Measurements from ENCODE around the gene AK3. TPM values are rescaled to one million over a fixed set of nuclear protein-coding genes. Genes with fewer than 3 reads are reported as not detected.

AK3 gene
- total RNA-seq, 1 donor from 2014 or later, result 197 TPM

DNA sequence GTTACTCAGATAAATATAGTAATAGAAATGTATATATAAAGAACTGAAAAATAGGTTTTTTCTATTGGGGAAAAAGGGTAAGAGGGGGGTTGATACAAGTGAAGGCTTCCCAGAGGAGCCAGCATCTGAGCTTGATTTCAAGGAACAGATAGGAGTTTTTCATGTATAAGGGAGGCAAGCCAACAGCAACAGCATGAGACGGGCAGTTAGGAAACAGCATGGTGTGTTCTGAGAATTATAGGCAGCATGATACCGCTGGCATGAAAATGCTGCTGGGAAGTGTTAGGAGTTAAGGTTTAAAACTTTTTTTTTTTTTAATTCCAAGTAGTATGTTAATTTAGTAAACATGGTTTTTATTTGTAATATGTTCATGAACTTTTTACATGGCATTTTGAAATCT is 52.0 kb downstream of the AK3 start:
- Histone ChIP-seq H3K27me3 (ENCODE audit: low read depth) (no peaks in the 10 kb centered on the region), H3K4me1 (peaks cover 83% of the 10 kb centered on the region), H3K9me3 (replicated peaks) (no peaks in the 10 kb centered on the region), H3K4me3 (no peak overlapping the region), H3K36me3 (peaks cover 37% of the 10 kb centered on the region), H3K27ac (replicated peaks) (peak overlapping the region; percentile 12)
- TF ChIP-seq, protein P1, sequence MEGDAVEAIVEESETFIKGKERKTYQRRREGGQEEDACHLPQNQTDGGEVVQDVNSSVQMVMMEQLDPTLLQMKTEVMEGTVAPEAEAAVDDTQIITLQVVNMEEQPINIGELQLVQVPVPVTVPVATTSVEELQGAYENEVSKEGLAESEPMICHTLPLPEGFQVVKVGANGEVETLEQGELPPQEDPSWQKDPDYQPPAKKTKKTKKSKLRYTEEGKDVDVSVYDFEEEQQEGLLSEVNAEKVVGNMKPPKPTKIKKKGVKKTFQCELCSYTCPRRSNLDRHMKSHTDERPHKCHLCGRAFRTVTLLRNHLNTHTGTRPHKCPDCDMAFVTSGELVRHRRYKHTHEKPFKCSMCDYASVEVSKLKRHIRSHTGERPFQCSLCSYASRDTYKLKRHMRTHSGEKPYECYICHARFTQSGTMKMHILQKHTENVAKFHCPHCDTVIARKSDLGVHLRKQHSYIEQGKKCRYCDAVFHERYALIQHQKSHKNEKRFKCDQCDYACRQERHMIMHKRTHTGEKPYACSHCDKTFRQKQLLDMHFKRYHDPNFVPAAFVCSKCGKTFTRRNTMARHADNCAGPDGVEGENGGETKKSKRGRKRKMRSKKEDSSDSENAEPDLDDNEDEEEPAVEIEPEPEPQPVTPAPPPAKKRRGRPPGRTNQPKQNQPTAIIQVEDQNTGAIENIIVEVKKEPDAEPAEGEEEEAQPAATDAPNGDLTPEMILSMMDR (IDR thresholded peaks at IDR 0.05; ENCODE audit: borderline replicate concordance), result no peak
- intact Hi-C loops (cut with micrococcal nuclease), result no loop called here
- DNase-seq, result no peak

DNA sequence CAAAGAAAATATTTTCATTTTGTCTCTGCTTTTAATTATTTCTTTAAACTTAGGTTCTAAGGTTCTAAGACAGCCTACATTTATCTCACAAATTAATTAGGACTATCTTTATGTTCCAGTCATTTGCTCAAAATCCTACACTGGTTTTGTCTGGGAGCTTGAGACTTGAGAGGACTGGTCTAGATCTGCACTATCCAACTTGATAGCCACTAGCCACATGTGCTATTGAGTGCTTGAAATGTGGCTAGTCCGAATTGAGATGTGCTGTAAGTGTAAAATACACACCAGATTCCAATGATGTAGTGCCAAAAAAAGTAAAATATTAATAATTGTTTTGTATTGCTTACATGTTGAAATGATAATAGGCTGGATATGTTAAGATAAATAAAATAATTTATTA is 54.4 kb downstream of the AK3 start:
- Histone ChIP-seq H3K36me3 (peaks cover 36% of the 10 kb centered on the region), H3K4me3 (peak overlapping the region; percentile 14), H3K4me1 (peaks cover 91% of the 10 kb centered on the region), H3K9me3 (replicated peaks) (no peaks in the 10 kb centered on the region), H3K27ac (replicated peaks) (peak overlapping the region; percentile 71), H3K27me3 (ENCODE audit: low read depth) (no peaks in the 10 kb centered on the region)
- no peak for DNase-seq
- intact Hi-C loops (cut with micrococcal nuclease), result no loop called here
- TF ChIP-seq, protein P1 (IDR thresholded peaks at IDR 0.05; ENCODE audit: borderline replicate concordance), result no peak

DNA sequence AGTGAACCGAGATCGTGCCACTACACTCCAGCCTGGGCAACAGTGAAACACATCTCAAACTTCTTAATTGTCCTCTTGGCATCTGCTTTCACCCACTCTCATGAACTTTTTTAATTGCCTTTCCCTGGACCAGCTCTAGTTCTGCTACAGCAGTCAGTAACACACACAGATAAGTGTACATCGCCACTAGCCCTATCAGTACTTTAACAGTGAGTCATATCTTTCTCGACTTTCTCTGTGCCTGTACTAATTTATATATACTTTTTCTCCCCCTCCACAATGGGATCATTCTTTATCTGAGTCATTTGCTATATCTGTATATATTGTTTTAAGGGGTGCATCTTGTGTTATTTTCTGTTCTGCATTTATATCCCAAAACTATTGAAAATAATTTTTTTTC is 54.9 kb downstream of the AK3 start:
- intact Hi-C loops (cut with micrococcal nuclease), result no loop called here
- peaks cover 32% of the 10 kb centered on the region for H3K36me3 ChIP-seq
- peaks cover 91% of the 10 kb centered on the region for H3K4me1 ChIP-seq

DNA sequence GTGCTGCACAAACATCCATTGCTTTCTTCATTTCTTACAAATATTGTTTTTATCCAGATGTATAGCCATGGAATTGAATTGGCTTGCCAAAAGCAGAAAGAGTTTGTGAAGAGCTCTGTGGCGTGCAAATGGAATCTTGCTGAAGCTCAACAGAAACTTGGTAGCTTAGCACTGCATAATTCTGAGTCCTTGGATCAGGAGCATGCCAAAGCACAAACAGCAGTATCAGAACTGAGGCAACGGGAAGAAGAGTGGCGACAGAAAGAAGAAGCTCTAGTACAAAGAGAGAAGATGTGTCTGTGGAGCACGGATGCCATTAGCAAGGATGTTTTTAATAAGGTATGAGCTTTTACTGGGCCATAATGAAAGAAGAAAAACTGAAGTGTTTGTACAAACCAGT is 56.2 kb downstream of the AK3 start:
- H3K36me3 ChIP-seq, result peaks cover 19% of the 10 kb centered on the region
- H3K27ac ChIP-seq (replicated peaks), result peak overlapping the region; percentile 71
- no peaks in the 10 kb centered on the region for H3K9me3 ChIP-seq (replicated peaks)
- H3K4me1 ChIP-seq, result peaks cover 92% of the 10 kb centered on the region
- intact Hi-C loops (cut with micrococcal nuclease), result no loop called here
- no peak overlapping the region for H3K4me3 ChIP-seq
- TF ChIP-seq, protein P1 (IDR thresholded peaks at IDR 0.05; ENCODE audit: borderline replicate concordance), result no peak
- H3K27me3 ChIP-seq (ENCODE audit: low read depth), result no peaks in the 10 kb centered on the region
- no peak for DNase-seq

More for the DNA sequence above, 54.9 kb downstream of the AK3 start:
- Histone ChIP-seq H3K27ac (replicated peaks) (peak overlapping the region; percentile 71), H3K4me3 (peak overlapping the region; percentile 14), H3K9me3 (replicated peaks) (no peaks in the 10 kb centered on the region), H3K27me3 (ENCODE audit: low read depth) (no peaks in the 10 kb centered on the region)
- no peak for DNase-seq
- TF ChIP-seq, protein P1 (IDR thresholded peaks at IDR 0.05; ENCODE audit: borderline replicate concordance), result no peak

DNA sequence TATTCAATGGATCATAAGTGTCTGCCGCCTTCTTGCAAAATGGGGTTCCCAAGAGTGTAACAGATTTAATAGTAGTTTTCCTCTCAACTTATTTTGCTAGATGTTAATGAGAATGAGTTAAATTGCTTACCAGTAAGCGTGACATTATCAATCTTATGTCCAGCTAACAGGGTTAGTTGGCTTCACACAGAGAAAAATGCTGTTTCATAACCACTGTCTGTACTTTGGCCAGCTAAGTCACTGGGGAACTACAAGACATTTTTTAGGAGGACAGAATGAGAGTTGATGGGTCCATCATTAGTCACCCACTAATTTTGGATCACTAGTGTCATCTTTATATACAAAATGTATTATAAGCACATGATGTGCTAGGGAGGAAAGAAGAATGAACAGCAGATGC is 60.3 kb downstream of the AK3 start:
- intact Hi-C loops (cut with micrococcal nuclease), result no loop called here
- H3K27me3 ChIP-seq (ENCODE audit: low read depth), result no peaks in the 10 kb centered on the region
- DNase-seq, result no peak
- H3K27ac ChIP-seq (replicated peaks), result peak overlapping the region; percentile 95
- H3K4me1 ChIP-seq, result peaks cover 65% of the 10 kb centered on the region
- peaks cover 9% of the 10 kb centered on the region for H3K36me3 ChIP-seq
- H3K9me3 ChIP-seq (replicated peaks), result no peaks in the 10 kb centered on the region
- peak overlapping the region; percentile 88 for H3K4me3 ChIP-seq
- TF ChIP-seq, protein P1 (IDR thresholded peaks at IDR 0.05; ENCODE audit: borderline replicate concordance), result no peak

DNA sequence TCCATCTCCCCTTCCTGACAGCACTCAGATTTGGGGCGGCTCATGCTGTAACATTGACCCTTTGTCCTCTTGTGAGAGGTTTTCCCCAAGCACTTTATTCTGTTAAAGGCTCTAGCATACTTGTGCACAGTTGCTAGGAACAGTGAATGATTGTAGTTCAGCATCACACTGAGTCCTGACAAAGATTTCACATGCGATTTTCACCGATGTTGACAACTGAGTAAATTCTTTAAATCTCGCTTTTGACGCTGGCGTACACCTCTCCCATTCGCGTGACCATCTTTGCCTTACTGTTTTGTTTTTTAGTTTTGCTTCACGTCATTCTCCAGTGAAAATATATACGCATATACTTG is 60.9 kb downstream of the AK3 start:
- H3K9me3 ChIP-seq (replicated peaks), result no peaks in the 10 kb centered on the region
- TF ChIP-seq, protein P1 (IDR thresholded peaks at IDR 0.05; ENCODE audit: borderline replicate concordance), result no peak
- intact Hi-C loops (cut with micrococcal nuclease), result no loop called here
- peak overlapping the region; percentile 88 for H3K4me3 ChIP-seq
- H3K27ac ChIP-seq (replicated peaks), result peak overlapping the region; percentile 95
- no peaks in the 10 kb centered on the region for H3K27me3 ChIP-seq (ENCODE audit: low read depth)
- peaks cover 3% of the 10 kb centered on the region for H3K36me3 ChIP-seq
- peaks cover 59% of the 10 kb centered on the region for H3K4me1 ChIP-seq
- no peak for DNase-seq
